Chondrocyte (in vitro differentiated cells): ENCODE measurements around the gene MRPL9. TPM values are rescaled to one million over a fixed set of nuclear protein-coding genes. Genes with fewer than 3 reads are reported as not detected.

Experiments
- DNase-seq: peaks from one replicate; pipeline ENCODE4 v3.0.0; 2021; ENCODE audit warnings: mixed read lengths, low spot score
- H3K27ac Mint-ChIP-seq: one replicate; pipeline ENCODE4 v1.8.0; 2021; ENCODE audit warnings: mild to moderate bottlenecking, moderate library complexity, mixed read lengths; ENCODE audit not compliant: unreplicated experiment
- H3K27me3 Mint-ChIP-seq: 2 replicates; pipeline ENCODE4 v1.8.0; 2021; ENCODE audit warnings: low read depth, mixed read lengths
- H3K36me3 Mint-ChIP-seq: 2 replicates; pipeline ENCODE4 v1.8.0; 2021; ENCODE audit warnings: low read depth, mixed read lengths
- H3K4me1 Mint-ChIP-seq: 2 replicates; pipeline ENCODE4 v1.8.0; 2021; ENCODE audit warnings: low read depth, mild to moderate bottlenecking, mixed read lengths
- H3K4me3 Mint-ChIP-seq: one replicate; pipeline ENCODE4 v1.8.0; 2021; ENCODE audit warnings: mild to moderate bottlenecking, moderate library complexity, mixed read lengths; ENCODE audit not compliant: unreplicated experiment
- H3K9me3 Mint-ChIP-seq: 2 replicates; pipeline ENCODE4 v1.8.0; 2021; ENCODE audit warnings: low read depth, mixed read lengths
- CTCF ChIP-seq: fragments of 200-600 bp; sonication (generic); IDR thresholded peaks from 2 replicates; pipeline ENCODE4 v1.5.0; 2021; ENCODE audit warnings: antibody characterized with exemption, mild to moderate bottlenecking, moderate library complexity
- total RNA-seq: library from RNA; stranded (reverse); gene quantifications from 3 replicates; pipeline ENCODE4 v1.2.1, GENCODE V29; 2021

Gene MRPL9
- total RNA-seq, 1 donor from 2014 or later: 58.2 TPM

GRCh38 chr1:151720974-151721787 lies 42.1 kb downstream of the MRPL9 start, which contains the start of gene RIIAD1:
Gene RIIAD1 (plus strand): TSS chr1:151721522. CDS start chr1:151721537, 15 bp downstream.
- peaks cover 38% of the 10 kb centered on the region for H3K4me1 Mint-ChIP-seq
- peak within 1 kb of the TSS; percentile 74 for H3K27ac Mint-ChIP-seq
- no peak for TF ChIP-seq CTCF
- peaks cover 5% of the 10 kb centered on the region for H3K36me3 Mint-ChIP-seq
- no peaks in the 10 kb centered on the region for H3K9me3 Mint-ChIP-seq
- H3K4me3 Mint-ChIP-seq: peak within 1 kb of the TSS; percentile 73
- peaks cover 27% of the 10 kb centered on the region for H3K27me3 Mint-ChIP-seq
- no peak for DNase-seq

- no peak for TF ChIP-seq CTCF
- Mint-ChIP-seq H3K9me3 (no peaks in the 10 kb centered on the region), H3K4me1 (peaks cover 38% of the 10 kb centered on the region), H3K27ac (peak overlapping the region; percentile 74), H3K4me3 (peak overlapping the region; percentile 44), H3K36me3 (peaks cover 2% of the 10 kb centered on the region), H3K27me3 (peaks cover 30% of the 10 kb centered on the region)
- DNase-seq: no peak
Observed at GRCh38 chr1:151720554-151720953, 42.7 kb downstream of the MRPL9 start.

GRCh38 chr1:151720125-151720524 lies 43.2 kb downstream of the MRPL9 start:
- TF ChIP-seq CTCF: no peak
- Mint-ChIP-seq H3K4me1 (peaks cover 38% of the 10 kb centered on the region), H3K36me3 (peaks cover 4% of the 10 kb centered on the region), H3K27ac (peak overlapping the region; percentile 45), H3K4me3 (no peak overlapping the region), H3K9me3 (no peaks in the 10 kb centered on the region), H3K27me3 (peaks cover 35% of the 10 kb centered on the region)
- no peak for DNase-seq

- DNase-seq: no peak
- Mint-ChIP-seq H3K4me1 (peaks cover 38% of the 10 kb centered on the region), H3K9me3 (no peaks in the 10 kb centered on the region), H3K27ac (no peak overlapping the region), H3K36me3 (peaks cover 4% of the 10 kb centered on the region), H3K27me3 (peaks cover 36% of the 10 kb centered on the region), H3K4me3 (no peak overlapping the region)
- TF ChIP-seq CTCF: no peak
Observed at GRCh38 chr1:151718666-151719065, 44.6 kb downstream of the MRPL9 start.

GRCh38 chr1:151718011-151718431 lies 45.3 kb downstream of the MRPL9 start:
- TF ChIP-seq CTCF: no peak
- Mint-ChIP-seq H3K4me1 (peaks cover 38% of the 10 kb centered on the region), H3K36me3 (peaks cover 4% of the 10 kb centered on the region), H3K9me3 (no peaks in the 10 kb centered on the region), H3K4me3 (no peak overlapping the region), H3K27me3 (peaks cover 36% of the 10 kb centered on the region), H3K27ac (peak overlapping the region; percentile 66)
- no peak for DNase-seq
